A673 (cell line): ENCODE measurements around the gene SIRPG. TPM values are rescaled to one million over a fixed set of nuclear protein-coding genes. Genes with fewer than 3 reads are reported as not detected.

Source experiments
- BruUV-seq: library from RNA; stranded (reverse); fragments of 400-500 nt; replicated peaks from 2 replicates; lab custom pipeline; 2021; lab: Mats Ljungman, UMichigan
- CTCF ChIA-PET: fragments of 300-600 bp; sonication (Branson Sonifier 250); formaldehyde crosslinking; loops from one replicate; lab custom pipeline; 2022; ENCODE audit warnings: antibody characterized with exemption; lab: Charles Lee
- POLR2A ChIA-PET: fragments of 300-600 bp; sonication (Branson Sonifier 250); formaldehyde crosslinking; loops from one replicate; lab custom pipeline; 2022; ENCODE audit warnings: antibody characterized with exemption; ENCODE audit not compliant: low non-redundant PET; lab: Charles Lee
- DNase-seq: peaks from one replicate; pipeline ENCODE4 v3.0.0-alpha.2; 2015; ENCODE audit warnings: low spot score
- H3K27ac ChIP-seq: fragments of 200-600 bp; sonication (generic); 2 replicates; pipeline ENCODE4 v1.5.1; 2016; ENCODE audit warnings: mixed run types, low read depth, mild to moderate bottlenecking, mixed read lengths, antibody characterized with exemption, low read length; ENCODE audit not compliant: poor library complexity, severe bottlenecking
- H3K27me3 ChIP-seq: fragments of 200-600 bp; sonication (generic); replicated peaks from 2 replicates; pipeline ENCODE4 v1.6.1; 2017; ENCODE audit warnings: mixed run types, low read depth, mild to moderate bottlenecking, mixed read lengths, antibody characterized with exemption, low read length; ENCODE audit not compliant: insufficient read depth, poor library complexity
- H3K36me3 ChIP-seq: fragments of 200-600 bp; sonication (generic); 2 replicates; pipeline ENCODE4 v1.6.1; 2016; ENCODE audit warnings: mixed run types, mild to moderate bottlenecking, mixed read lengths, antibody characterized with exemption, low read length; ENCODE audit not compliant: insufficient read depth, poor library complexity, severe bottlenecking
- H3K4me1 ChIP-seq: fragments of 200-600 bp; sonication (generic); 2 replicates; pipeline ENCODE4 v1.6.1; 2017; ENCODE audit warnings: mixed run types, mild to moderate bottlenecking, mixed read lengths, antibody characterized with exemption, low read length; ENCODE audit not compliant: insufficient read depth, poor library complexity, severe bottlenecking
- H3K4me3 ChIP-seq: fragments of 200-600 bp; sonication (generic); 2 replicates; pipeline ENCODE4 v1.5.1; 2016; ENCODE audit warnings: low read depth, mixed run types, mild to moderate bottlenecking, mixed read lengths, low read length; ENCODE audit not compliant: poor library complexity, severe bottlenecking
- H3K9me3 ChIP-seq: fragments of 200-600 bp; sonication (generic); 2 replicates; pipeline ENCODE4 v1.6.1; 2016; ENCODE audit warnings: mixed run types, low read depth, mild to moderate bottlenecking, mixed read lengths, antibody characterized with exemption, low read length; ENCODE audit not compliant: poor library complexity, severe bottlenecking
- EZH2 ChIP-seq: fragments of 200-600 bp; sonication (generic); IDR thresholded peaks from 2 replicates; pipeline ENCODE4 v1.6.1; 2017; ENCODE audit warnings: borderline replicate concordance, low read depth, mild to moderate bottlenecking, mixed read lengths, antibody characterized with exemption, low read length; ENCODE audit not compliant: poor library complexity, severe bottlenecking
- intact Hi-C: fragments of 100-400 bp; cut with micrococcal nuclease; formaldehyde crosslinking; loops from one replicate; pipeline ENCODE4 v1.10.0; 2022; ENCODE audit not compliant: unreplicated experiment
- total RNA-seq: library from RNA; stranded (reverse); gene quantifications from 2 replicates; pipeline ENCODE4 v1.2.3, GENCODE V29; 2021
- TF ChIP-seq, protein P1 (sequence below): fragments of 300-800, 200-600 bp; sonication (generic); conservative IDR thresholded peaks from 2 replicates; pipeline ENCODE4 v1.5.1; 2017; ENCODE audit warnings: low read depth, mild to moderate bottlenecking, antibody characterized with exemption, low read length, moderate library complexity, mixed read lengths

The SIRPG gene
- total RNA-seq, 1 experiment from 2014 or later: not detected

DNA sequence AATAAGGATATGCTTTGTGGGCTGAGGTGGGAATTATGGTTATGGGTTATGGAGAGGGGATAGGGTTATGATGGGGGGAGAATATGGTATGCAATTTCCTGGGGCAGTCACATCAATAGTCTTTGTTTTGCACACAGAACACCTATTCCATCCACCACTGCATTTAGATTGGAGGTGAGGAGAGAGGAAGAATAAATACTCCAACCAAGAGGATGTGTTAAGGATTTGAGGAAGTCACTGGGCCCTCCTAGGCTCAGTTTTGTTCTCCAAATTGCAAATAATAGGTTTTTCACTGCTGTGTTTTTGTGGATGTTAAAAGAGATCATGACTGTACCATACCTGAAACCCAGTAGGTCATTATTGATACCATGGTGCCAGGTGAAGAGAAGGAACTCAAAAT is 29.5 kb upstream of the SIRPG start:
- no peak overlapping the region for H3K4me3 ChIP-seq
- no peaks in the 10 kb centered on the region for H3K4me1 ChIP-seq
- intact Hi-C loops: no loop called here
- H3K27ac ChIP-seq: no peak overlapping the region
- ChIA-PET POLR2A (no interaction called here), CTCF (no interaction called here)
- peaks cover 45% of the 10 kb centered on the region for H3K27me3 ChIP-seq
- DNase-seq: no peak
- H3K9me3 ChIP-seq: peaks cover 5% of the 10 kb centered on the region
- TF ChIP-seq, protein P1, sequence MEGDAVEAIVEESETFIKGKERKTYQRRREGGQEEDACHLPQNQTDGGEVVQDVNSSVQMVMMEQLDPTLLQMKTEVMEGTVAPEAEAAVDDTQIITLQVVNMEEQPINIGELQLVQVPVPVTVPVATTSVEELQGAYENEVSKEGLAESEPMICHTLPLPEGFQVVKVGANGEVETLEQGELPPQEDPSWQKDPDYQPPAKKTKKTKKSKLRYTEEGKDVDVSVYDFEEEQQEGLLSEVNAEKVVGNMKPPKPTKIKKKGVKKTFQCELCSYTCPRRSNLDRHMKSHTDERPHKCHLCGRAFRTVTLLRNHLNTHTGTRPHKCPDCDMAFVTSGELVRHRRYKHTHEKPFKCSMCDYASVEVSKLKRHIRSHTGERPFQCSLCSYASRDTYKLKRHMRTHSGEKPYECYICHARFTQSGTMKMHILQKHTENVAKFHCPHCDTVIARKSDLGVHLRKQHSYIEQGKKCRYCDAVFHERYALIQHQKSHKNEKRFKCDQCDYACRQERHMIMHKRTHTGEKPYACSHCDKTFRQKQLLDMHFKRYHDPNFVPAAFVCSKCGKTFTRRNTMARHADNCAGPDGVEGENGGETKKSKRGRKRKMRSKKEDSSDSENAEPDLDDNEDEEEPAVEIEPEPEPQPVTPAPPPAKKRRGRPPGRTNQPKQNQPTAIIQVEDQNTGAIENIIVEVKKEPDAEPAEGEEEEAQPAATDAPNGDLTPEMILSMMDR: no peak
- no TSS peak for BruUV-seq
- no peaks in the 10 kb centered on the region for H3K36me3 ChIP-seq

DNA sequence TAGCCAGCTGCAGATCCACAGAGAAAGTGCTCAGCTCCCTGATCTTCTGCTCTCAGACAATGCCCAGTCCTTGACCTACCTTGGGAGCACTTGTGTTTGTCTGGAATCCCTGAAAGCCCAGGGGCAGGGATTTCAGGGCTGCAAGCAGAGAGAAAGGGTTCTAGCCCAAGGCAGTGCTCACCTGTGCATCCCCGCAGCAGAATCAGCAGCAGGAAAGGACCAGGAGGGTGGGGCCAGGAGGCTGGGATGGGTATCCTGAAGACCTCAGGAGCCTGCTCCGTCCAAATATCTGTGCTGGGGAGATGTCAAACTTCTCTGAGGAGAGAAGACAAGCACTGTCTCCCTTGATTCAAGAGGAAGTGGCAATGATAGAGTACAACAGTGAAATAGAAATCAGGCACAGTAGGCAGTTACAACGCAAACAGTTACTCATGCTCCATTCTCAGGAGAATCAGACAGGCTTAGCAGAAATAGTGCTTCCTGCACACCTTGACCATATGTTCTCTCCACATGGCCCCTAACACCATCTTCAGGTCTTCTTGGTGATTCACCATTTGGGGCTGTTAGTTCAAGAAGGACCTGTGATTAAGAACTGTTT is 28.7 kb upstream of the SIRPG start:
- CTCF ChIA-PET: no interaction called here

DNA sequence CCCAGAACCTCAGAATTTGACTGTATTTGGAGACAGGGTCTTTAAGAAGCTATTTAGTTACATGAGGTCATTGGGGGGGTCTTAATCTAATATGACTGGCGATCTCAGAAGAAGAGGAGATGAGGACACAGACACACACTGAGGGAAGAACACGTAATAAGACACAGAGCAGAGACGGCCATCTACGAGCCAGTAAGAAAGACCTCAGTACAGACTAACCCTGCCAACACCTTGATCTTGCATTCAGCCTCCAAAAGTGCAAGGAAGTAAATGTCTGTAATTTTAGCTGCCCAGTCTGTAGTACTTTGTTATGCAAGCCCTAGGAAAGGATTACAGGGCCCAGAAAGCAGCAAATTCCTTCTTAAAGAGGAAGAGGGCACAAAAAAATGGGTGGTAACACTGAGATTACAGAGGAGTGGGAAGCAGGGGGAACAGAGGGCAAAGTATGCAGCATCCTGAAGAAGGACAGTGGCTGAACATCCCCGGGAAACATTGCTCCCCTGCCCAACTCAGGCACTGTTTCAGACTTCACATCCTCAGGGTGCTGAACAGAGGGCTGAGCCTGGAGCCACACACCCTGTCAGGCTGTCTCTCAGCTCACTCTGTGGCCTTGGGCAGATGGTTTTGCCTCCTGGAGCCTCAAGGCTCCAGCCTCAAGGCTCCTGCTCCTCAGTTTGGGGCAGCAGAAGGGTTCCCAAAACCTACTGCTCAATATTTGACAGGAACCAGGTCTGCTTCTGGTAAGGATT is 27.9 kb upstream of the SIRPG start:
- no peaks in the 10 kb centered on the region for H3K36me3 ChIP-seq
- POLR2A ChIA-PET: no interaction called here
- H3K27ac ChIP-seq: no peak overlapping the region
- no peak for TF ChIP-seq EZH2
- TF ChIP-seq, protein P1: no peak
- CTCF ChIA-PET: no interaction called here
- no peaks in the 10 kb centered on the region for H3K4me1 ChIP-seq
- intact Hi-C loops: no loop called here
- peaks cover 45% of the 10 kb centered on the region for H3K27me3 ChIP-seq
- no peak for DNase-seq
- H3K4me3 ChIP-seq: no peak overlapping the region
- BruUV-seq: no TSS peak
- peaks cover 5% of the 10 kb centered on the region for H3K9me3 ChIP-seq

More for the DNA sequence above, 28.7 kb upstream of the SIRPG start:
- no TSS peak for BruUV-seq
- TF ChIP-seq, protein P1: no peak
- TF ChIP-seq EZH2: no peak
- H3K27ac ChIP-seq: no peak overlapping the region
- no peaks in the 10 kb centered on the region for H3K36me3 ChIP-seq
- no peak for DNase-seq
- intact Hi-C loops: no loop called here
- H3K9me3 ChIP-seq: peaks cover 5% of the 10 kb centered on the region
- H3K4me1 ChIP-seq: no peaks in the 10 kb centered on the region
- H3K27me3 ChIP-seq: peaks cover 45% of the 10 kb centered on the region
- H3K4me3 ChIP-seq: no peak overlapping the region
- POLR2A ChIA-PET: no interaction called here
